ENCODE results near the gene ID4.

DNA sequence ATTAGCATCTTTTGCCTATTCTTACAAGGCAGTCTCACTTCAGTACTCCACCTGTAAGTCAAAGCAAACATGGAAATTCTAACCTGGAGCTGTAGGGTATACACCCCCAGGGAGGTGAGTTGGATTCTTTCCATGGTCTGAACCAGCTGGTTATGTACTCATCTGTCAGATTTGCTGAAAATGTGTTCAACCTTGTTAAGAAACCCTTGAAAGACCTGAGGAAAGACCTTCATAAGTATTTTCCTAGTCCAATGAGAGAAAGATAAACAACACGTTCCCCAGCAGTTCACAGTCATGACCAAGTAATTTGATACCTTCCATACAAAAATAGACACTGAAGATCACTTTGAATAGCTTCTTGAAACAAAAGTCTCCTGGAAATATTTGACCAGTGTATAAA, 42.5 kb downstream of the ID4 start:
- TF ChIP-seq, protein P1, sequence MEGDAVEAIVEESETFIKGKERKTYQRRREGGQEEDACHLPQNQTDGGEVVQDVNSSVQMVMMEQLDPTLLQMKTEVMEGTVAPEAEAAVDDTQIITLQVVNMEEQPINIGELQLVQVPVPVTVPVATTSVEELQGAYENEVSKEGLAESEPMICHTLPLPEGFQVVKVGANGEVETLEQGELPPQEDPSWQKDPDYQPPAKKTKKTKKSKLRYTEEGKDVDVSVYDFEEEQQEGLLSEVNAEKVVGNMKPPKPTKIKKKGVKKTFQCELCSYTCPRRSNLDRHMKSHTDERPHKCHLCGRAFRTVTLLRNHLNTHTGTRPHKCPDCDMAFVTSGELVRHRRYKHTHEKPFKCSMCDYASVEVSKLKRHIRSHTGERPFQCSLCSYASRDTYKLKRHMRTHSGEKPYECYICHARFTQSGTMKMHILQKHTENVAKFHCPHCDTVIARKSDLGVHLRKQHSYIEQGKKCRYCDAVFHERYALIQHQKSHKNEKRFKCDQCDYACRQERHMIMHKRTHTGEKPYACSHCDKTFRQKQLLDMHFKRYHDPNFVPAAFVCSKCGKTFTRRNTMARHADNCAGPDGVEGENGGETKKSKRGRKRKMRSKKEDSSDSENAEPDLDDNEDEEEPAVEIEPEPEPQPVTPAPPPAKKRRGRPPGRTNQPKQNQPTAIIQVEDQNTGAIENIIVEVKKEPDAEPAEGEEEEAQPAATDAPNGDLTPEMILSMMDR (conservative IDR thresholded peaks at IDR 0.05; ENCODE audit: low read length): no peak
- TF ChIP-seq EZH2phosphoT487 (IDR thresholded peaks at IDR 0.05; ENCODE audit: borderline replicate concordance, low read depth, low read length): no peak
